Measurements from ENCODE around the gene HRCT1. TPM values are rescaled to one million over a fixed set of nuclear protein-coding genes. Genes with fewer than 3 reads are reported as not detected.
A peak's percentile ranks its signal among the peaks of the same experiment; 100 is the strongest.

The HRCT1 gene
- total RNA-seq, 1 donor from 2014 or later: 0.47 TPM

DNA sequence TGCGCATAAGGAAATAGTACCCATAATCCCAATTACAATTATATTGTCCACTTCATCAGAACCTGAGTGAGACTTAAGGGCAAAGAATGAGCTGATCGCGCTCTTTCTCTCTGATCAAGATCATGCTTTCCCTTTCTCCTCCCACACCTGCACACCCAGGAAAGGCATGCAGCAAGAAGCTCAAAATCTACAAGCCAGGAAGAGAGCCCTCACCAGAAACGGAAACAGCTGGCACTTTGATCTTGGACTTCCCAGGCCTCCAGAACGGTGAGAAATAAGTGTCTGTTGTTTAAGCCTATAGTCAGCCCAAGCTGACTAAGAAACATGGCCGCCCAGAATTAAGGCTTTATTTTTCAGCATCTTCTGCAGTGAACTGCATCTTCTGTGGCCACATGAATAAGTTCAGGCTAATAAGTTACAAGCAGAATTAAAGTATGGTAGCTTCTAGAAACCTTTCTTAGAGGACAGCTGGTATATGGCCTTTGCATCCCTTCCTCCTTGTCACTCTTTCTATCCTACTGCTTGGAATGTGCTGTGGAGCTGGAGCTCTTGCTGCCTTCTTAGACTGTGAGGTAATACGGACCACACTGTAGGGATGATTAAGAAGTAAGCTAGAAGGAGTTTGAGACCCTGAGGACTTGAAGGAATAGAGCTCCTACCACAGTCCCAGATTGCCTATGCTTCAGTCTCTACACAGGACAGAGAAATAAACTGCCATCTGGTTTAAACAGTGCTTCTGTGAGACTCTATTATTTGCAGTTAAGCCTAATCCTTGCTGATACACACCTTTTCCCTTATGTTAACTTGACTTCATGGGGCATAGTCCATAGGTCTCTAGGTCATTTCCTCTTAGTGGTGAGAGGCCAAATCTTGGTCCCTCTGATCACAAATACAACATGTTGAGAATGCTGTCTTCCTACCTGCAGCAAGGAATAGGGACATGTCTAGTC is 34.7 kb downstream of the HRCT1 start:
- DNase-seq (ENCODE audit: extremely low read depth, low read depth, low spot score): no peak

DNA sequence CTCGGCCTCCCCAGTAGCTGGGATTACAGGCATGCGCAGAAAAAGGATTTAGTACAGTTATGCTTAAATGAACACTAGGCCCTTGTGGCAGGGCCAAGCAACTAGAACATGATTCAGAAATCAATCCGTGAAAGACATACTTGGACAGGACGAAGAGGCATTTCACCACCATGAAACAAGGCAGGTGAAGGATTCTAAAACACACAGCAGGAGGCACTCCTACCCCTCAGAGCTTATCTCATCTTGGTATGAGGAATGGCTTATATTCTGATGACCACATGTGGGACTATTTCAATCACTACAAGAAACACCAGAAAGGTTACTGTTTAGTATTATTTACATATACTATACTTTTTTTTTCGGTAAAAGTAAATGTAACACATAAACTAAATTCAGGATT is 36.3 kb downstream of the HRCT1 start:
- DNase-seq (ENCODE audit: extremely low read depth, low read depth, low spot score): no peak

DNA sequence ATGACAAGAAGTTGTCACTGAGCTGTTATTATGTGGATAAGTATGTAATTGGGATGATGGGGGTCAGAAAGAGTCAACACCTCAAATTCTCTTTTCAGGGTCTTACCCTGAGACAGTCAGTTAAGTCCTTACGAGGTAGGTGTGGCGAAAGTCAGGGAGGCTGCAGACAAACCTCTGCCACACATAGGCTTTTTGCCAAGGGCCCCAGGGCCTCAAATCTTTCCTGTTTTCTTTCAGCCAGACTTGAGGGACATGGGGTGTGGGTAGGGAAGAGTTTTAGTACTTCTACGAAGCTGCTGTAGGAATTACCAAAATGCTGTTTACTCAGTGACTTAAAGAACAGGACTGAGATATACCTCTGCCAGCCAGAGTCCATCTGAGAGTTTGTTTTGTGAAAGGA is 38.2 kb downstream of the HRCT1 start:
- DNase-seq (ENCODE audit: extremely low read depth, low read depth, low spot score): no peak

DNA sequence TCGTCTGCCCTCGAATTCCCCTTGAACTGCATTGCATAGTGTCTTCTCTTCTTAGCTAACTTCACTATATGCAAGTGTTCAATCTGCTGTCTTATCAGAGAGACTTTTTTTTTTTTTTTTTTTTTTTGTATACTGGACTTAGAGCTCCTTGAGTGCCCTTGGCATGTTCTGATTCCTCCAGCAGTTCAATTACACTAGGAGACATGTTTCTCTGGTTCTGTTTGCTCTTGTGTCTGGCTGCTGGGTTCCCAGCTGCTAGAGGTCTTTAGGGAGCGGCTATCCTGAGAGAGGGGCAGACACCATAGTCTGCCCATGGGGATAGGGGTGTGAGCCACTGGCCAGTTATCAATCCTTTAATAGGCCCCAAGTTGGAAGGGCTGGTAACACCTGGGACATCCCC is 38.8 kb downstream of the HRCT1 start:
- DNase-seq (ENCODE audit: extremely low read depth, low read depth, low spot score): no peak

DNA sequence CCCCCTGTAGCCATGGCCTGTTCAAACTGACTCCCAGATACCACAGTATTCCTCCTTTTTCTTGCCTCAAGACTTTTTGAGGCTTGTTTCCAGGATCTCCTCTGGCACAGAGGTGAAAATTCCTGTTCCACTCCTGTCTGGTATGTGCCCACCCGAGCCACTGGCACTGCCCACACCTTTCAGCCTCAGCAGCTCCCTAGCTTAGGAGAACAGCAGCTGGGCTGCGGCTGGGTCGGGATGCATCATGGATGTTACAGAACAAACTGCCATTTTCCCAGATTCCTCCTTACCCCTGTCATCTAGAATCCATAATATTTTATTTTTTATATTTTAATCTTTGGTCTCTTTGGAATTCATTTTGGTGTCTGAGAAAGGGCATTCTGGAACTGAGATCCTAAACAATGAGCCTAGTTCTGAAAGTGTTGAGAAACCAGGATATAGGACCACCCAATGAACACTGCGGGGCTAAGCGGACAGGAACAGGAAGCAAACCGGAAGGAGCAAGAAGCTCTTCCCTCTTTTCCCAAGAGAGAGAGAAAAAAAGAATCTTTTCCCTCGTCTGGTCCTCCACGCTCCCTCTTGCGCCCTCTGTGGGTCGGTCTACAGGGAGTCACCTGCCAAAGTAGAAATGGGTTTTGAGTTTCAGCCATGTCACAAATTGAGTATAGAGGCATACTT is 39.5 kb downstream of the HRCT1 start:
- no peak for DNase-seq (ENCODE audit: extremely low read depth, low read depth, low spot score)

DNA sequence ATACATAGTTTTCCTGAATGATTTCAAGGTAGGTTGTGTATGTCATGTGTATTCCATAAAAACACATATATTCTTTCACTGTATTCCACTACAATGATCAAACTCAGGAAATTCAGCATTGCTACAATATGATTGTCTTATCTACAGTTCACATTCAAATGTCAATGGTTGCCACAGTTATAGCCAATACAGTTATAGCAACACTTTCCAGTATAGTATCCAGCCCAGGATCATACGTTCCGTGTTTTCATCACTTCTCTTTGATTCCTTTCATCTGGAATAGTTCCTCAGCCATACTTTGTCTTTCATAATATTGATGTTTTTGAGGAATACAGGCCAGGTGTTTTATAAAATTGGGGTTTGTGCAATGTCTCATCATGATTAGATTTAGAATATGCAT is 42.4 kb downstream of the HRCT1 start:
- no peak for DNase-seq (ENCODE audit: extremely low read depth, low read depth, low spot score)

DNA sequence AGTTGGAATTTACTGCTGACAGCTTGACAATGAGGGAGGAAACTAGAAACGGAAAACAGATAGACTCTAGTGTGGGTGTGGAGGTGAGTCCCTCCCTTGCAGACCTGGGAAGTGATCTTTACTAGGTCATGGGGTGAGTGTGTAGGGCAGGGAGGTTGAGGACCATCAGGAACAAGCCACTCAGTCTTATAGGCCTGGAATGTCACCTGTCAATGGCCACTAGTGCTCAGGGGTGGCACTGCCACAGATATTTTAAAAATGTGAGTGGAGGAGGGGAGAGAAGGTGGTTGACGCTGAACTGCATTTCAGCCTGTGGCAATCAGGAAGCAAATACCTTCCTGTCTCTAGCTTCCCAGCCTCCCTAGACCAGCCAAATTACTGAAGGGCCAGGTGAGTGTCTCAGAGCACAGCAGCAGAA is 42.9 kb downstream of the HRCT1 start:
- DNase-seq (ENCODE audit: extremely low read depth, low read depth, low spot score): no peak

DNA sequence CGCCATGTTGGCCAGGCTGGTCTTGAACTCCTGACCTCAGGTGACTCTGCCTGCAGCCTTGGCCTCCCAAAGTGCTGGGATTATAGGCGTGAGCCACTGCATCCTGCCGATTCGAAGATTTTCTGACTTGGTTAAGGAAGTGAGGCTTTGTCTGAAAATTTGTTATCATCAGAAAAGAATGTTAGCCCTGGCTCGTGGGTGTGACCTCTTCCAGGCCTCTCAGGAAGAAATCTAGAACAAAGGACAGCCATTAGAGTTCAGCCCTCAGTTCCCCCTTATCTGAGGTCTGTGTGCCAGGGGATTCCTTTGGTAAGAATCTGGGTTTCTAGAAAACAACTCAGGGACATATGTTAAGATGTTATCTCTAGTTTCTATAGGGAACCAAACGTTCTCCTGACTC is 45.7 kb downstream of the HRCT1 start:
- peak; percentile 87 for DNase-seq (ENCODE audit: extremely low read depth, low read depth, low spot score)

DNA sequence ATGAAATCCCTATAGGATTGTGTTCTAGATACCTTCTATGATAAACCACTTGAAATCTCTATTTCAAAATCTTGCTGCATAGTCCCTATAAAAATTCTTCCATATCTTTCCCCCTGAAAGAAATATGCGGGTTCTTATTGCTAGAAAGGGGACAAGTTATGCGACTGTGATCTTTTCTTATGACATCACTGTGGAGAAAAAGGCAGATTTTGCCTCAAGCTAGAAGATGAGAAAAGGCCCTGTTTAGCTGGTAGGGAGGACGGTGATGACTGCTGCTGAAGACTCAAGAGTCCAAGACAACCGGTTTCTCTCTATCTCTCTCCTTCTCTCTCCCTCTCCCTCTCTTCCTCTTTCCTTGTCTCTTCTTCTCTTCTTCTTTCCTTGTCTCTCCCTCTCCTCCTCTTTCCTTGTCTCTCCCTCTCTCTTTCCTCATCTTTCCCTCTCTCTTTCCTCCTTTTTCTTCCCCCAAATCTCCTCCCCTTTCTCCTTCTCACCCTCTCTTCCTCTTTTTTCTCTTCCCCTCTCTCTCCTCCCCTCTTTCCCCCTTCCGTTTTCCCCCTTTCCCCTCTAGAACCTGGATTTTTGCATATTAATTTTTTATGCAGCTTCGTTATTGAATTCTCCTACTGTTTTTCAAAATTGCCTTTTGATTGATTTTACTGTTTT is 46.7 kb downstream of the HRCT1 start:
- DNase-seq (ENCODE audit: extremely low read depth, low read depth, low spot score): no peak

DNA sequence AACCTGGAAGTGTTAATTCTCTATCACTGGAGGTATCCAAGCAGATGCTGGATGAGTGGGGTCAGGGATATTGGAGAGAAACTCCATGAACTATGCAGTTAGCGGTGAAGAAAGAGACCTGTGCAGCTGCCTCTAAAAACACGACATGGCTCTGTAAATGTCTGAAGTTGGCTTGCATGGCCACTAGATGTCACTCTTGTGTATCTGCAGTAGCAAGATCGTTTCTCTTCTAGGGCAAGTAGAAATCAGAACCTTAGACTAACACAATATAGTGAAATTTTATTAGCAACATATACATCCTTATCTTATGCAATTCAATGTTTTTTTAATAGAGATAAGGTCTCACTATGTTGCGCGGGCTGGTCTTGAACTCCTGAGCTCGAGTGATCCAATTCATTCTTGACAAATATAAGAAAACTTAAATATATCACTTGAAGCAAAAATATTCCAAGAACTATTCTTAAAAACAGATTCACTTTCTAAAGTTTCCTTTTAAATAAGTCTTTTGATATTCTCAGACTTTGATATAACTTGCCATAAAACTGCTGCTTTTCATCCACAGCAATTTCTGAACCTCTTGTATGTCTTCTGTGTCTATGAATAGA is 49.0 kb downstream of the HRCT1 start:
- DNase-seq (ENCODE audit: extremely low read depth, low read depth, low spot score): no peak

DNA sequence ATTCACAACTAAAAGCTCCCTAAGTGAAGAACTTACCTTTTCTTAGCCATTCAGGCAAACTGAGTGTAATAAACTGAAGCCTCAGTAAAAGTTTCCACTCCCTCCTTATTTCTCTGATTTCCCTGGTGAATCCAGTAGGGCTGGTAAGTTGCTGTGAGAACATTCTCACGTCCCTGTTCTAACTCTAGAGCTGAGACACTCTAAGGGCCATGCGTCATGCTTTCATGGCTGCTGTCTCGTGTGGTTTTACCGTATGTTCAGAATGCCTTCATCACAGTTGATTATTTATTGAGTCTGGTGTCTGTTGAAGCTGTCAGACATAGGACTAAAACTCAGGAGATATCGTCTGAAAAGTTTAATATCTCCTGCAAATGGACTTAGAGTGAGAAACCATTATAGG is 50.6 kb downstream of the HRCT1 start:
- no peak for DNase-seq (ENCODE audit: extremely low read depth, low read depth, low spot score)

Other genes with a start within 250 kb of the HRCT1 start
- 2,917 and 4,459 TPM in 2 replicates for gene RMRP, start 248.2 kb upstream of the HRCT1 start, total RNA-seq
- gene CCDC107, start 247.9 kb upstream of the HRCT1 start, total RNA-seq: 18.5 and 18.6 TPM in 2 replicates
- 0.39 and 0.58 TPM in 2 replicates for gene ARHGEF39, start 241.0 kb upstream of the HRCT1 start, total RNA-seq
- gene CA9, start 232.3 kb upstream of the HRCT1 start, total RNA-seq: 0.15 TPM in 1 of 2 replicates, not detected in the other
- 290 and 300 TPM in 2 replicates for gene TPM2, start 216.3 kb upstream of the HRCT1 start, total RNA-seq
- gene TLN1, start 174.0 kb upstream of the HRCT1 start, total RNA-seq: 347 and 424 TPM in 2 replicates
- 77.0 and 78.6 TPM in 2 replicates for gene CREB3, start 173.5 kb upstream of the HRCT1 start, total RNA-seq
- gene GBA2, start 157.0 kb upstream of the HRCT1 start, total RNA-seq: 43.3 and 102 TPM in 2 replicates
- gene RGP1, start 156.9 kb upstream of the HRCT1 start, total RNA-seq: 16.5 and 22.9 TPM in 2 replicates
- 1.6 and 7.9 TPM in 2 replicates for gene MSMP, start 151.9 kb upstream of the HRCT1 start, total RNA-seq
- gene NPR2, start 114.6 kb upstream of the HRCT1 start, total RNA-seq: 15.9 and 16.6 TPM in 2 replicates
- 0.53 TPM in 1 of 2 replicates, not detected in the other for gene SPAG8, start 93.9 kb upstream of the HRCT1 start, total RNA-seq
- gene HINT2, start 91.2 kb upstream of the HRCT1 start, total RNA-seq: 13.8 and 24.6 TPM in 2 replicates
- not detected in 2 replicates for gene FAM221B, start 77.5 kb upstream of the HRCT1 start, total RNA-seq
- 1.9 and 3.0 TPM in 2 replicates for gene TMEM8B, start 77.0 kb upstream of the HRCT1 start, total RNA-seq
- not detected in 2 replicates for gene OR13J1, start 35.8 kb upstream of the HRCT1 start, total RNA-seq
- gene SPAAR, start 3.3 kb downstream of the HRCT1 start, total RNA-seq: 8.1 and 16.3 TPM in 2 replicates
- not detected in 2 replicates for gene OR2S2, start 52.0 kb downstream of the HRCT1 start, total RNA-seq
- gene RECK, start 130.7 kb downstream of the HRCT1 start, total RNA-seq: 16.4 and 18.7 TPM in 2 replicates
- gene GLIPR2, start 230.5 kb downstream of the HRCT1 start, total RNA-seq: 38.2 and 46.9 TPM in 2 replicates